GM18505 (cell line): ENCODE results near the gene NAB2.
A peak's percentile ranks its signal among the peaks of the same experiment; 100 is the strongest.
"Not testable (repeated sequence)": the region's sequence is repeated elsewhere in the genome, so short reads cannot be mapped to it uniquely, and the experiment has no call there.

Experiments used
- ATAC-seq: cut with Tn5 transposase; IDR thresholded peaks from one replicate; pipeline ENCODE4 v1.9.1; 2021; ENCODE audit not compliant: unreplicated experiment
- POLR2A ChIP-seq: IDR thresholded peaks from 4 replicates; pipeline ENCODE4 v1.6.1; 2011; ENCODE audit warnings: borderline replicate concordance; ENCODE audit not compliant: insufficient read depth, insufficient read length; ENCODE audit errors: extremely low read depth

The NAB2 gene

DNA sequence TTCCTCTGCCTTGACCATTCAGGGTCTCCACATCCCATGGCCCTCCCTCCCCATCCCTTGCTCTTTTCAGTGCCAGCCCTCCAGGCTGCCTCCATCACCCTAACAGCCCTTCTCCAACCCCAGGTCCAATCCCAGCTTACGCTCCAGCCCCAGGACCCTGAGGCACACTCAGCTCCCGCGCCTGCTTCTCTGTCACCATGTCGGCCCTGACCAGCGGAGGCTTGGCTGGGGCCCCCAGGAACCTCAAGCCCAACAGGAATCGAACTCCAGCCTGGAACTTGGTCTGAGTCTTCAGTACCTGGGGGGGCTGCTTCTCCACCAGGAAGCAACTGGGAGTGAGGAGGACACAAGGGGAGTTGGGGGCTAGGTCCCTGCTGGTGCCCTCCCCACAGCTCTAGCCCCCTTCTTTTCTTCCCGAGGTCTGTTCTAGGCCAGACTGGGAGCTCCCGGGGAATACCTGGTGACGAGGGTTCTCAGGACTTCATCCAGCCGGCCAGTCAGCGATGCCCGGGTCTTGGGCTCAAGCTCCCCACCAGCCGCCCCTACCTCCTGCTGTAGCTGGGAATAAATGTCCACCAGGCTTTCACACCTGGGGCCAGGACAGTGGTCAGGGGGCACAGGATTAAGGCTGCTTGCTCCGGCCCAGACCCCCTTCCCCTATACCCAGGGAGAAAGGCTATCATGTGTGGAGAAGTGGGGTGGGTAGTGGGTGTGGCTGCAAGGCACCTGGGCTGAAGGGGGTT is 16.3 kb downstream of the NAB2 start:
- no peak for ATAC-seq
- TF ChIP-seq POLR2A, result no peak

DNA sequence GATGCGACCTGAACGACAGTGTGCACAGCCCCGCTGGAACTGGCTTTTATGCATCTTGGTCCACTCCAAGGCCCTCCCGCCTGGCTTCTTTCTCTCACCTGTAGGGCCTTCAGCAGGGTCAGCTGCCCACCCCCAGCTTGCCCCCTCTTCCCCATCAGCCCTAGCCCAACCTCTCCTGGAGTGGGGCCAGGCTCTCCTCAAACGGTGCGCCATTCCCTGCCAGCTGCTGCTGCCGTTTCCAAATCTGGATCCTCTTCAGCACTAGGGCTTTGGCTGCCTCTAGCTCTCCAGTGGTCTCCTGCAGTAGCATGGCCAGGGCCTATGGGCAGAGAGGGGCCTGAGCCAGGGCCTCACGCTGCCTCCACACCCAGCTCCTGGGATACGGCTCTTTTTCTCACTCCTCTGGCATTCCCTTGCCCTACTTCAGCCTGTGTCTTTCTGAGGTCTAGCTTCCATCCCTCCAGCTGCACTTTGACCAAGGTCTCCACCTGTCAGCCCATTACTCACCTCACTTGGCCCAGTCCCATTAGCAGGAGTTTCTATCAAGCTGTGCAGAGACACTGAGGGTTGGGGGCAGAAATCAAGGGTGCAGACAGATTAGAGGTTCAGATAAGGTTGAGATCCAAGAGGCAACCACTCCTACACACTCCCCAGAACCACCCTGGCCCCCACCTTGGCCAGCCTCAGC is 17.3 kb downstream of the NAB2 start:
- no peak for ATAC-seq
- no peak for TF ChIP-seq POLR2A

DNA sequence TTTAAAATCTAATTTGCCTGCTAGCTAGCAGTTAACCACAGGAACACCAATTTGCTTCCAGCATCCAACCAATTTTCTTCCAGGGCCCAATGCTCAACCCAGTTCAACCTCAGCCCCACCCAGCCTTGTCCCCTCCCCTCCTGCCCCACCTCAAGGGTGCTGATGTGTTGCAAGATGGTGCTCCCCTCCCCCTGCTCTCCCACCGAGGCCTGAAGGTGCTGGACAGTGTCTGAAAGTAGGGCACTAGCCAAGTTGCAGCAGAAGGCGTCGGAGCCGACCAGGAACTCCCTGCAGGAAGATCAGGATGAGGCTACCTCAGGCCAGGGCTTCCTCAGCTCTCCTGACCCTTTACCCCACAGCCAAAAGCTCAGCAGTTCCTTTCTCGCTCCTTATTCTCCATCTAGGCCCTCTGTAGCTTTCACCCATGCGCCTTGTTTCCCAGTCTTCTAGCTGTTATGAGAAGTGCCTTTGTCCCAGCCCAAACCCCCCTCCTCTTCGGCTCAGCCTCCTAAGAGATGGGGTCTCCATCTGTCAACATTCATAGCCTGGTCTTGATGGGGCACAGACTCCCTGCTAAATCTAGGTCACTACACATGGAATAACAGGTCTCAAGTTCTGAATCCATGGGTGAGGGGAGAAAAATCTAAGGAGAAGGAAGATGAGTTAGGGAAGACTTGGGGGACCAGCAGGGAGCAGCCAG is 18.7 kb downstream of the NAB2 start:
- no peak for ATAC-seq
- no peak for TF ChIP-seq POLR2A

DNA sequence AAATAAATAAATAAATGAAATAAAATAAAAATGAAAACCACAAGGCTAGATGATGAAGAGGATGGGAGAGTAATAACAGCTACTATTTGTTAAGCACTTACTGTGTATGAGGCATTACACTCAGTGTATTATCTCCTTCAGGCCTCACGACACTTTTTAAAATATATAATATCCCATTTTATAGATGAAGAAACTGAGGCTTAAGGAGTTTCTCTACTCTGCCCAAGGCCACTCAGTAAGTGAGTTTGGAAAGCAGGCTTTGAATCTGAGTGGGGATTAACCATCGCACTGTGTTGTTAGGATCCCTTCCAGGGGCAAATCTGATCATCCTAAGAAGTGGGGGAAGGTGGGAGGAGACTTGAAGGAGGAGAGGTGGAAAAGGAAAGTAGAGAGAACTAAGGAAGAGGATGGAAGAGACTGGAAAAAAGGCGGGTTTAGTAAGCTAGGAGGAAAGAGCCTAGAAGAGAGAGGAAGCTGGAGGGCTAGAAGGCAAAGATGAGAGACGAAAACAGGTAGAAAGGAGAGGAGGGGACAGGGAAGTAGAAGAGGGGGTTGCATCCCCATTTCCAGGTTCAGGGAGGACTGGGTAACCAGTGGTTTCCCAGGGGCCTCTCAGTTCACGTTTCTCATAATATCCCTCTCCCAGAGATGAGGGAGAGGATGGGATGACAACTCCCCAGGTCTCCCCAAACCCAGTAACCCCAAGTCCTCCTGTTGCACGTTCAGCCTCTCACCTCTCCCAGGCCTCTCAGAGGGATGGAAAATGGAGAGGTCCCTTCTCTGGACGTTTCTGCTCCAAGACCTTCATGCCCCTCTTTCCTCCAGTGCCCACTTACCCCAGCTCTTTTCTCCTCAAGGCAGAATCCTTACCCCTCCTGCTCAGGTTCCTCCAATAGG is 20.5 kb downstream of the NAB2 start:
- no peak for TF ChIP-seq POLR2A
- no peak for ATAC-seq

DNA sequence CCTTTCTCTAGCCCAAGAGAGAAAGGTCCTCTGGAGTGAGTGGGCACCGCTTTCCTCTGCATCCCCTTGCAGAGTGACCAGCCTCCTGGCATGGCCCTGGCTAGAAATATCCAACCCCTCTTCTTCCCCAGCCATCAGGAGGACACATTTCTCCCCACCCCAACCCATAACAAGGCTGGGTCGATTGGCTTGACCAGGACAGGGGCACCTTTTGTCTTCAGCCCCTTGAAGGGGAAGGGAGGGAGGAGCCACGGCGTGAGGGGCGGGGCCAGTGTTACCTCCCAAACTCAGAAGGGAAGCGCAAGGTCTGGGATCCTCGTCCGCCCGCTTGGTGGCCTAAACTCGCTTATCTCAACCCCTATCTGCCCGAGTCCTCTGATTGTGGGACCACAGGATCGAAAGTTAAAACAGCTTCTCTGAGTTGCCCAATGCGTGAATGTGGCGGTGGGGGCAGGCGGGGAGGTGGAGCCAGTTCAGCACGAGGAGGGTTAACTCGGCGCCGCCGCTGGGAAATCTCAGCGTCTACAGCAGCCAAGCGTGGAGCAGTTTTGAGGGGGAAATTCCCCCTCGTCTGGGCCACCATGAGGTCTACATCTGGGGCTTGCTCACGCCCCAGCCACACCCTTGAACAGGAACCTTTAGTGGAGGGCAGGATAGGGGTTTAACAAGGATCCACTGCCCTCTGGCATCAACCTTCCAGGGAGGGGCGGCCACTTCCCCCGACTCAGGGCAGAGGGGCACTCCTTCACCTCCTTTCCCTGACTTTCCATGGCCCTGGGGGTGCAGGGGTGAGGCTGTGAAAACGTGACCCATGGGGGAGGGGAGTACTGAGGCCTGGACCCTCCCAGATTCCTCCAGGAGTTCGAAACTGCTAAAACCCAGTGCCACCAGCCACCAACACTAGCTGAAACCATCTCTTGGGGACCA is 21.5 kb downstream of the NAB2 start:
- ATAC-seq, result peak; percentile 45
- peak; percentile 65 for TF ChIP-seq POLR2A

DNA sequence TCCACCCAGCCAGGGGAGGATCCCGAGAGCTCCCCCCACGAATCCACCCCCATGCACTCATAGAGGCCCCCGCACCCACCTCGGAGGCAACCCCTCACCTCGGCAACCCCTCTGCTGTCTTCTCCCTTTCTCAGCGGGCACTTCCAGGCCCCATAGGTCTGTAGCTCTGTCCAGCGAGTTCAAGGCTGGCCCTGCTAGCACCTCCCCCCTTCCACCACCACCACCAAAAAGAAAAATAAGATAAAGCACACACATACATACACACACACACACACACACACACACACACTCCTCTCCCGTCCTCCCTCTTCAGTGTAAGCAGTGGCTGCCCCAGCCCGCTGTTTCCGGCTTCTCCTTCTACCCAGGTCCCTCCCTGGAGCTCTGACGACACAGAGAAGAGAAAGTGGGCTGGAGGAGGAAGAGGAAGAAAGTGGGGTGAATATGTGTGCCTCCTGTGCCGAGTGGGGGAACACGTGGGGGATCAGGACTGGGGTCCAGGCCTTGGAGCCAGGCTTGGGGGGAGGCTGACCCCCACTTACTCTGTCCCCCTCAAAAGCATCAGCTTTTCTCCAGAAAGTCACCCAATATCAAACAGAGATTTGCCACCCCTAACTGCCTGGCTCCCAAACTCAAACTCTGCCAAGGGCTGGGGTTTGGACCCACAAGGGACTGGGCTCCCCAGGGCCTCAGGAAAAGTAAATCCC is 22.3 kb downstream of the NAB2 start, which contains the start of gene STAT6:
STAT6 (minus strand) TSS at position 332 of the 704 bp plus-strand sequence. CDS start 3,084 bp downstream, outside the sequence.
- peak; percentile 39 for ATAC-seq
- peak; percentile 75 for TF ChIP-seq POLR2A

DNA sequence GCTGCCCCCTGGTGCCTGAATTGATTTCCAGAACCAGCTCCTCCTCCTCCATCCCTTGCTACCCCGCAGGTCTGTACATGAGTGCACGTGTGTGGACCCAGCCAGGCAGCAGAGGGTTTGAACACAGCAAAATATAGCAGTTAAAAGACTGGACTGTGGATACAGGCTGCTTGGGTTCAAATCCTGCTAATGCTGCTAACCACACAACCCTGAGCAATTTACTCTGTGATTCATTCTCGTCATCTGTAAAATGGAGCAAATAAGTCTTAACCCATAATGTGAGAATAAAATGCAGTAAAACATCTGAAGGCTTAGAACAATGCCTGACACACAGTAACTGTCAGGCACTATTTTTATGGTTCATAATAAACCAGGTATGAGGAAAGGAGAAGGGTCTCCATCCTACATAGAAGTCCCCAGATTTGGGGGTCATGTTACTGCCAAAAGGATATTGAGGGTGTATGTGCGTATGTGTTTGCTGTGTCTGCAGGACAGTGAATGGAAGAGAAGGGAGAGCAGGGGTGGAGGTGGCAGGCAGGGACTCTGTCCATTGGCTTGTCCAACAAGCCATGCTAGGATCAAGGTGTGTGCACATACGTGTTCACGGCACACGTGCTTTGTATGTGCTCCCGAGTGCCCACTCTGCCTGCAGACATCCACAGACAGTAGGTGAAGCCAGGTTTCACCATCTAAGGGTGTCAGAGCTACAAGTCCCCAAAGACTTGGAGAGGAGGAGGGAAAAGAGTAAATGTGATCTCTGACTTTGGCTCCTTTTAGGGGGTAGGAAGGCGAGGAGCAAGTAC is 23.8 kb downstream of the NAB2 start:
- TF ChIP-seq POLR2A, result no peak
- peak; percentile 51 for ATAC-seq

DNA sequence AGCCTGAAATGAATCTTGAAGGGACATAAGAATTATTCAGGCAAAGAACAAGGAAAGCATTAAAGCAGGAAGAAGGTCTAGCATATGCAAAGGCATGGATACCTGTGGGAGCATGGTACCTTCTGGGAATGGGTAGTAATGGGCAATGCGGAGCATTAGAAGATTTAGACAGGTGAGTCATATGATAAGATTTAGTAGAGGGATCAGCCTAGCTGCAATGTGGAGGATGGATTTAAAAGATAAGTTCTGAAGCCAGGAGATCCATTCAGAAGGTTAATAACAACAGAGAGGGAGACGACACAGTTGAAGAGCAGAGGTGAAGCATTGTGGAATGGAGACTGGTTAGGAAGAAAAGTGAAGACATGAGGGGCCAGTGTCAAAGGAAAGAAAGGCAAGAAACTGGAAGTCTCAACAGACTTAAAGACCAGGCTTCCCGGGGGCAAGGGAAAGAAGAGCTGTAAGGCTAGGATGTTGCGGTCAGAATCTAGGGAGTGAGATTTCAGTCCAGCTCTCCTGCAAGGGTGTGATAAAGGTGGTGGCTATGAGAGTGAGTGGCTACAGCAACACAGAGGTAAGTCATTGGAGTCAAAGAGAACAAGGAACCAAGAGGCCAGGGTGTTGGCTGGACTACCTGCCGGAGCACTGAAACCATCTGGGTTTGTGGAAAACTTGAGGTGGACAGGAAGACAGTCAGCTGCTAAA is 27.8 kb downstream of the NAB2 start:
- ATAC-seq, result no peak
- TF ChIP-seq POLR2A, result no peak

DNA sequence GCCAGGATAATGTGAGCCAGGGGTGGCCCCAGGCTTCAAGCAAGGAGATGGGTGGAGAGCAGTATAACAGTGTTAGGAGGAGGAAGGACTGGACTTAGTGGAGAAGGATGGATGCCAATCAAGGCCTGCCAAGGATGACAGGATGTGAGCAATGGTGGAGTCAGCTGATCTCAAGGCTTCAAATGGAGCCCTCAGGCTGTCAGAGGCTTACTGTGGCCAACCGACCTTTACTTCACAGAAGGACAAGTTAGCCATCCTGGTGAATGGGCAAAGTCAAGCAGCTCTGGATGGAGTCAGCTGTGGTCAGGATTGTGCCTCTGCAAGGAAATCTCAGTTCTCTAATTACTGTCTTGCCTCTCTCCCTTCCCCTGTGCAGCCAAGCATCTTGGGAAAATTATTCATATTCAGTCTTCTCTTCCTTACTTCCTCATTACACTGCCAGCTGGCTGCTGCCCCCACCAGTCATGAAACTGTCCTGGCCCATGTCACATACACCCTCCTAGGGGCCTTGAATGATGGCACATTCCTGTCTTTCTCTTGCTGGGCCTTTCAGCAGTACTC is 29.9 kb downstream of the NAB2 start:
- ATAC-seq, result no peak
- TF ChIP-seq POLR2A, result no peak

DNA sequence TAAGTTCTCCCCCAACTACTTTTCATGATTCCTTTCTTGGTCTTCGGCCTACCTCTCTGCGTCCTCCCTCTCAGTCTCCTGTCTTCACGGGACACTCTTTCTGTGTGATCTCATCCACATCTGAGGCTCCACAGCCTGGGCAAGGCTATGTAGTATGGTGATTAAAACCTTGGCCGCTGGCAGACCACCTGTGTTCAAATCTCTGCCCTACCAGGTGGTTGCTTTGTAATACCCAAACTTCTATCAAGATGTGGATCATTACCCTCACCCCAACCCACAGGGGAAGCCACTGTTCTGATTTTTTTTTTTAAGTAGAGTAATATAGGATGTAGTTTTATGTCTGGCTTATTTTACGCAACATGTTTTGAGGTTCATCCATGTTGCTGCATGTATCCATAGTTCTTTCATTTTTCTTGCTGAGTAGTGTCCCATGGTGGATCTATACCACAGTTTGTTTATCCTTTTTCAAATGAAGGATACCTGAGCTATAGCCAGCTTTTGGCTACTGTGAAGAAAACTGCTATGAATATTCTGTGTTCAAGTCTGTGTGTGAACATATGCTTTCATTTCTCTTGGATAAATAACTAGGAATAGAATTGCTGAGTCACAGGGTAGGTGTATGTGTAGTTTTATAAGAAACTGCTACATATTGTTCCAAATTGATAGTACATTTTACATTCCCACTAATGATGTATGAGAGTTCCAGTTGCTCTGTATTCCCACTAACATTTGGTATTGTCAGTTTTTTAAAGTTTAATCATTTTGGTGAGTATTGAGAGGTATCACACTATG is 30.6 kb downstream of the NAB2 start:
- no peak for TF ChIP-seq POLR2A
- no peak for ATAC-seq

DNA sequence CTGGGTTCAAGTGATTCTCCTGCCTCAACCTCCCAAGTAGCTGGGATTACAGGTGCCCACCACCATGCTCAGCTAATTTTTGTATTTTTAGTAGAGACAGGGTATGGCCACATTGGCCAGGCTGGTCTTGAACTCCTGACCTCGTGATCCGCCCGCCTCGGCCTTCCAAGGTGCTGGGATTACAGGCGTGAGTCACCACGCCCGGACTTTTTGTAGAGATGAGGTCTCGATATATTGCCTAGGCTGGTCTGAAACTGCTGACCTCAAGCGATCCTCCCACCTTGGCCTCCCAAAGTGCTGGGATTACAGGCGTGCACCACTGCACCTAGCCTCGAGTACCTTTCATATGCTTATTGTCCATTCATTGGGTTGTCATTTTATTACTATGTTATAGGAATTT is 31.8 kb downstream of the NAB2 start:
- ATAC-seq, result not testable (repeated sequence)
